ENCODE results near the gene CARD8. TPM values are rescaled to one million over a fixed set of nuclear protein-coding genes. Genes with fewer than 3 reads are reported as not detected.

The CARD8 gene
- total and polyA plus RNA-seq, 2 experiments from 2014 or later, result 16.6 to 17.1 TPM

DNA sequence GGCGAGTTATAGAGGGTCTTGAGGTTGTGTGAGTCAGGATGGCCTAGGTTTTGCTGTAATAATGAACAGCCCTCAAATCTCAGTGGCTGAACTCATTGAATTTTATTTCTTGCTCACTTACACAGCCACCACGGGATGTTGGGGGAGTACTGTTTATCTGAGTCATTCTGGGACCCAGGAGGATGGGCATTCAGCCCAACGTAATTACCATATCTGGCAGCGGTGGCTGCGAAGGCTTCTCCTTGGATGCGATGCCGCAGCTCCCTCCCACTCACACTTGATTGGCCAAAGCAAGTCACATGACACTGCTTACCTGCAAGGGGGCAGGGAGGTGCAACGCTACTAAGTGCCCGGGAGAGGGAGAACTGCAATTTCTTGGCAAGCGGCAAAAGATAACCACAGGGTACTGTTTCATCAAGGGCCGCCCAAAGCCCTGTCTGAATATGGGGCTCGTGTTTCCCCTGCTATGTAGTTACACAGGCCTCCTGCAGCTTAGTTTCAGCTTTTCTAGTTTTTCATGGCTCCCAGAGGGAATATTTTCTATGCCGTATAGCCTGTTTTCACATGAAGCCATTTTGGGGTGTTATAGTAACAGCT is 65.3 kb downstream of the CARD8 start:
- Mint-ChIP-seq H3K27ac (peak overlapping the region; percentile 90), H3K9me3 (peaks cover 22% of the 10 kb centered on the region; the same call in 2 of the 3 replicates), H3K27me3 (ENCODE audit: insufficient read depth, low read depth, poor library complexity) (peaks cover 14% of the 10 kb centered on the region), H3K4me3 (peak overlapping the region; percentile 24; the same call in 2 of the 3 replicates), H3K4me1 (peaks cover 16% of the 10 kb centered on the region), H3K36me3 (ENCODE audit: low read depth) (peaks cover 42% of the 10 kb centered on the region)
- peak overlapping the region; percentile 57; the same call in 1 of the 2 replicates for H3K27ac ChIP-seq (ENCODE audit: low read depth)
- H3F3A ChIP-seq (replicated peaks; ENCODE audit: low read depth), result no peaks in the 10 kb centered on the region; the same call in 1 of the 2 replicates
- peak overlapping the region; percentile 16; the same call in 1 of the 2 replicates for H3K4me2 ChIP-seq
- no peaks in the 10 kb centered on the region; the same call in 1 of the 2 replicates for H3K4me1 ChIP-seq (ENCODE audit: insufficient read depth)
- H2AFZ ChIP-seq, result no peak overlapping the region
- H4K20me1 ChIP-seq (replicated peaks; ENCODE audit: insufficient read depth), result no peaks in the 10 kb centered on the region; the same call in 1 of the 2 replicates
- H3K36me3 ChIP-seq (ENCODE audit: insufficient read depth), result no peaks in the 10 kb centered on the region
- H3K9me2 ChIP-seq (ENCODE audit: insufficient read depth), result no peaks in the 10 kb centered on the region
- ATAC-seq (peak; percentile 94), DNase-seq (ENCODE audit: low spot score) (peak; percentile 98)
- TF ChIP-seq, protein P1, sequence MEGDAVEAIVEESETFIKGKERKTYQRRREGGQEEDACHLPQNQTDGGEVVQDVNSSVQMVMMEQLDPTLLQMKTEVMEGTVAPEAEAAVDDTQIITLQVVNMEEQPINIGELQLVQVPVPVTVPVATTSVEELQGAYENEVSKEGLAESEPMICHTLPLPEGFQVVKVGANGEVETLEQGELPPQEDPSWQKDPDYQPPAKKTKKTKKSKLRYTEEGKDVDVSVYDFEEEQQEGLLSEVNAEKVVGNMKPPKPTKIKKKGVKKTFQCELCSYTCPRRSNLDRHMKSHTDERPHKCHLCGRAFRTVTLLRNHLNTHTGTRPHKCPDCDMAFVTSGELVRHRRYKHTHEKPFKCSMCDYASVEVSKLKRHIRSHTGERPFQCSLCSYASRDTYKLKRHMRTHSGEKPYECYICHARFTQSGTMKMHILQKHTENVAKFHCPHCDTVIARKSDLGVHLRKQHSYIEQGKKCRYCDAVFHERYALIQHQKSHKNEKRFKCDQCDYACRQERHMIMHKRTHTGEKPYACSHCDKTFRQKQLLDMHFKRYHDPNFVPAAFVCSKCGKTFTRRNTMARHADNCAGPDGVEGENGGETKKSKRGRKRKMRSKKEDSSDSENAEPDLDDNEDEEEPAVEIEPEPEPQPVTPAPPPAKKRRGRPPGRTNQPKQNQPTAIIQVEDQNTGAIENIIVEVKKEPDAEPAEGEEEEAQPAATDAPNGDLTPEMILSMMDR (conservative IDR thresholded peaks at IDR 0.05; ENCODE audit: low read depth in 2 of 2), result peak; percentile 58 to 68
- TF ChIP-seq ZNF114 (CRISPR knock-in tag; IDR thresholded peaks at IDR 0.05) (no peak), CREB1 (CRISPR knock-in tag; IDR thresholded peaks at IDR 0.05; ENCODE audit: low read depth) (peak; percentile 73), ZNF462 (CRISPR knock-in tag; IDR thresholded peaks at IDR 0.05) (no peak), STAT1 (IDR thresholded peaks at IDR 0.05; ENCODE audit: unreplicated experiment) (no peak), POLR2AphosphoS5 (IDR thresholded peaks at IDR 0.05; ENCODE audit: low read depth) (peak; percentile 71), ZNF331 (CRISPR knock-in tag; IDR thresholded peaks at IDR 0.05; ENCODE audit: low read depth) (no peak), EZH2 (IDR thresholded peaks at IDR 0.05; ENCODE audit: low read depth, unreplicated experiment) (no peak)
- H3K79me2 ChIP-seq (replicated peaks; ENCODE audit: insufficient read depth), result no peaks in the 10 kb centered on the region
- H3K4me3 ChIP-seq, result no peak overlapping the region
- no peaks in the 10 kb centered on the region for H3K27me3 ChIP-seq (ENCODE audit: insufficient read depth)

Data from GM23338 (cell line).